NCI-H146 (cell line): ENCODE results near the gene MYOM1.

ENCODE experiments used
- DNase-seq: peaks from one replicate; lab custom pipeline; 2025; lab: John Stamatoyannopoulos, UW

MYOM1 gene

GRCh38 chr18:3219631-3220335, at the start of gene MYOM1:
Gene MYOM1 (minus strand): TSS chr18:3219968. CDS start chr18:3215223, 4,745 bp downstream.
- no peak for DNase-seq

- DNase-seq, result no peak
These were observed 49.6 kb upstream of the MYOM1 start for GRCh38 chr18:3269241-3269913.

- DNase-seq, result no peak
These were observed 48.5 kb upstream of the MYOM1 start for GRCh38 chr18:3268306-3268705.

- no peak for DNase-seq
These were observed 46.4 kb upstream of the MYOM1 start for GRCh38 chr18:3266062-3266608.

- DNase-seq, result no peak
These were observed 45.8 kb upstream of the MYOM1 start for GRCh38 chr18:3265564-3266033.

GRCh38 chr18:3264362-3264761, 44.6 kb upstream of the MYOM1 start:
- no peak for DNase-seq

- no peak for DNase-seq
These were observed 43.4 kb upstream of the MYOM1 start for GRCh38 chr18:3263132-3263700.

- peak; percentile 66 for DNase-seq
These were observed 42.7 kb upstream of the MYOM1 start for GRCh38 chr18:3262234-3263131.

- peak; percentile 82 for DNase-seq
These were observed 41.8 kb upstream of the MYOM1 start, which contains the start of gene MYL12B for GRCh38 chr18:3261373-3262233. Gene MYL12B (plus strand): TSS chr18:3262133. CDS start chr18:3272899, 10,766 bp downstream.

- no peak for DNase-seq
These were observed 41.2 kb upstream of the MYOM1 start for GRCh38 chr18:3260995-3261372.

GRCh38 chr18:3257627-3258120, 37.9 kb upstream of the MYOM1 start:
- DNase-seq, result no peak

GRCh38 chr18:3256693-3257626, 37.2 kb upstream of the MYOM1 start:
- no peak for DNase-seq

- no peak for DNase-seq
These were observed 35.9 kb upstream of the MYOM1 start for GRCh38 chr18:3255611-3256165.

GRCh38 chr18:3254725-3255124, 35.0 kb upstream of the MYOM1 start:
- DNase-seq, result no peak

GRCh38 chr18:3252843-3253242, 33.1 kb upstream of the MYOM1 start:
- DNase-seq, result no peak

GRCh38 chr18:3251963-3252277, 32.2 kb upstream of the MYOM1 start:
- no peak for DNase-seq

- DNase-seq, result no peak
These were observed 31.6 kb upstream of the MYOM1 start for GRCh38 chr18:3251249-3251962.

- no peak for DNase-seq
These were observed 30.7 kb upstream of the MYOM1 start for GRCh38 chr18:3250237-3251107.
